ENCODE data around the gene SH3BP4.

- TF ChIP-seq POLR2AphosphoS5 (IDR thresholded peaks at IDR 0.05; ENCODE audit: borderline replicate concordance, low read depth, low read length) (no peak), EZH2 (IDR thresholded peaks at IDR 0.05) (no peak)
Measured at GRCh38 chr2:235010117-235010714, 58.4 kb downstream of the SH3BP4 start.
